ENCODE results near the gene TMEM86A. TPM values are rescaled to one million over a fixed set of nuclear protein-coding genes. Genes with fewer than 3 reads are reported as not detected.

The TMEM86A gene
- total RNA-seq, 2 experiments from 2014 or later, result 8.0 to 8.5 TPM

- ATAC-seq (ENCODE audit: poor library complexity), result no peak
- H3K4me3 ChIP-seq (ENCODE audit: low read length), result no peak overlapping the region
- no peak for DNase-seq
- no peak overlapping the region for H3K27ac Mint-ChIP-seq
- POLR2A ChIA-PET, result no interaction called here
- intact Hi-C loops (cut with DNase I, micrococcal nuclease), result no loop called here
- peaks cover 4% of the 10 kb centered on the region in 2 experiments for H3K27me3 ChIP-seq (ENCODE audit: control insufficient read depth in 1 of 2, insufficient read depth in 2 of 2, low read length in 2 of 2)
- H3K36me3 Mint-ChIP-seq (ENCODE audit: low read depth), result no peaks in the 10 kb centered on the region
- TF ChIP-seq CTCF (IDR thresholded peaks at IDR 0.05), result no peak
- no peaks in the 10 kb centered on the region for H3K4me1 Mint-ChIP-seq (ENCODE audit: low read depth)
- H3K4me1 ChIP-seq (ENCODE audit: insufficient read depth, low read length), result no peaks in the 10 kb centered on the region
- H3K27me3 Mint-ChIP-seq, result no peaks in the 10 kb centered on the region
- CTCF ChIA-PET, result no interaction called here
- no peak overlapping the region for H3K4me3 Mint-ChIP-seq
- H3K36me3 ChIP-seq (ENCODE audit: insufficient read depth, low read length), result no peaks in the 10 kb centered on the region
- H3K9me3 Mint-ChIP-seq, result no peaks in the 10 kb centered on the region
- no peak overlapping the region for H3K27ac ChIP-seq (ENCODE audit: low read depth in 1 of 2, low read length in 2 of 2)
- no peaks in the 10 kb centered on the region for H3K9me3 ChIP-seq (ENCODE audit: control insufficient read depth in 1 of 2, insufficient read depth in 1 of 2, low read length in 2 of 2)
These were observed 50.3 kb downstream of the TMEM86A start for GRCh38 chr11:18748766-18749365.

GRCh38 chr11:18749681-18750319 is 51.2 kb downstream of the TMEM86A start:
- H3K4me1 Mint-ChIP-seq (ENCODE audit: low read depth), result no peaks in the 10 kb centered on the region
- H3K27ac ChIP-seq (ENCODE audit: low read depth in 1 of 2, low read length in 2 of 2), result no peak overlapping the region

GRCh38 chr11:18750944-18751343 is 52.4 kb downstream of the TMEM86A start:
- ATAC-seq (ENCODE audit: poor library complexity) (no peak), DNase-seq (no peak)
- Mint-ChIP-seq H3K27me3 (no peaks in the 10 kb centered on the region), H3K36me3 (ENCODE audit: low read depth) (no peaks in the 10 kb centered on the region), H3K27ac (no peak overlapping the region), H3K9me3 (no peaks in the 10 kb centered on the region), H3K4me3 (no peak overlapping the region), H3K4me1 (ENCODE audit: low read depth) (no peaks in the 10 kb centered on the region)
- TF ChIP-seq CTCF (IDR thresholded peaks at IDR 0.05), result no peak
- H3K36me3 ChIP-seq (ENCODE audit: insufficient read depth, low read length), result no peaks in the 10 kb centered on the region
- no peak overlapping the region for H3K4me3 ChIP-seq (ENCODE audit: low read length)
- H3K9me3 ChIP-seq (ENCODE audit: control insufficient read depth in 1 of 2, insufficient read depth in 1 of 2, low read length in 2 of 2), result no peaks in the 10 kb centered on the region
- no peaks in the 10 kb centered on the region for H3K4me1 ChIP-seq (ENCODE audit: insufficient read depth, low read length)
- intact Hi-C loops (cut with DNase I, micrococcal nuclease), result no loop called here
- ChIA-PET POLR2A (no interaction called here), CTCF (no interaction called here)
- no peak overlapping the region for H3K27ac ChIP-seq (ENCODE audit: low read depth in 1 of 2, low read length in 2 of 2)
- H3K27me3 ChIP-seq (ENCODE audit: control insufficient read depth in 1 of 2, insufficient read depth in 2 of 2, low read length in 2 of 2), result peaks cover 4% of the 10 kb centered on the region in 2 experiments

More at GRCh38 chr11:18749681-18750319, 51.2 kb downstream of the TMEM86A start:
- H3K4me3 ChIP-seq (ENCODE audit: low read length), result no peak overlapping the region
- TF ChIP-seq CTCF (IDR thresholded peaks at IDR 0.05), result no peak
- ChIA-PET POLR2A (no interaction called here), CTCF (no interaction called here)
- intact Hi-C loops (cut with DNase I, micrococcal nuclease), result no loop called here
- no peak overlapping the region for H3K27ac Mint-ChIP-seq
- DNase-seq (no peak), ATAC-seq (ENCODE audit: poor library complexity) (no peak)
- no peaks in the 10 kb centered on the region for H3K9me3 ChIP-seq (ENCODE audit: control insufficient read depth in 1 of 2, insufficient read depth in 1 of 2, low read length in 2 of 2)
- H3K4me1 ChIP-seq (ENCODE audit: insufficient read depth, low read length), result no peaks in the 10 kb centered on the region
- H3K9me3 Mint-ChIP-seq, result no peaks in the 10 kb centered on the region
- H3K27me3 Mint-ChIP-seq, result no peaks in the 10 kb centered on the region
- H3K36me3 ChIP-seq (ENCODE audit: insufficient read depth, low read length), result no peaks in the 10 kb centered on the region
- no peaks in the 10 kb centered on the region for H3K36me3 Mint-ChIP-seq (ENCODE audit: low read depth)
- no peak overlapping the region for H3K4me3 Mint-ChIP-seq
- H3K27me3 ChIP-seq (ENCODE audit: control insufficient read depth in 1 of 2, insufficient read depth in 2 of 2, low read length in 2 of 2), result peaks cover 4% of the 10 kb centered on the region in 2 experiments
